Adrenal gland (tissue), 5 donors: ENCODE measurements around the gene SP140.

Experiments
- CTCF ChIP-seq, 6 experiments: fragments of 450-650 bp in 4 of 6; fragments of 200-600 bp in 2 of 6; sonication (generic) in 1 of 6; IDR thresholded peaks; 1 replicate in 5 of 6; 2 replicates in 1 of 6; pipeline versions ENCODE4 v1.5.1 to v1.8.0; 2016 to 2021; ENCODE audit warnings: antibody characterized with exemption in 6 of 6, mild to moderate bottlenecking in 2 of 6, moderate library complexity in 1 of 6
- POLR2A ChIP-seq, 2 donors: fragments of 450-650 bp; IDR thresholded peaks; one replicate each; pipeline ENCODE4 v1.6.1; 2017; ENCODE audit warnings: antibody characterized with exemption in 2 of 2, mild to moderate bottlenecking in 2 of 2, moderate library complexity in 1 of 2
- donor health status: DM: no; HTN: no; CAD: no.

- TF ChIP-seq CTCF (IDR thresholded peaks at IDR 0.05) (no peak), POLR2A (IDR thresholded peaks at IDR 0.05) (no peak)
These were observed 95.5 kb downstream of the SP140 start for GRCh38 chr2:230321031-230321430.
